T-helper 2 cell treated with Interferon-gamma antibody and Interleukin-4, amounts not matched to agents 5 μg/mL and 100 μg/mL, for 36 hours (primary cell): ENCODE results near the gene RCSD1.

Experiments
- DNase-seq: peaks from one replicate; pipeline ENCODE4 v3.0.0; 2021; ENCODE audit warnings: low spot score
- H3K27ac Mint-ChIP-seq: one replicate; pipeline ENCODE4 v1.8.0; 2021; ENCODE audit warnings: mild to moderate bottlenecking, mixed read lengths
- H3K27me3 Mint-ChIP-seq: one replicate; pipeline ENCODE4 v1.8.0; 2021; ENCODE audit warnings: low read depth, mixed read lengths
- H3K36me3 Mint-ChIP-seq: one replicate; pipeline ENCODE4 v1.8.0; 2021; ENCODE audit warnings: low read depth, mixed read lengths
- H3K4me1 Mint-ChIP-seq: one replicate; pipeline ENCODE4 v1.8.0; 2021; ENCODE audit warnings: low read depth, mixed read lengths
- H3K4me3 Mint-ChIP-seq: one replicate; pipeline ENCODE4 v1.8.0; 2022; ENCODE audit warnings: mild to moderate bottlenecking, moderate library complexity, mixed read lengths
- H3K9me3 Mint-ChIP-seq: one replicate; pipeline ENCODE4 v1.8.0; 2021; ENCODE audit warnings: mixed read lengths

RCSD1 gene

DNA sequence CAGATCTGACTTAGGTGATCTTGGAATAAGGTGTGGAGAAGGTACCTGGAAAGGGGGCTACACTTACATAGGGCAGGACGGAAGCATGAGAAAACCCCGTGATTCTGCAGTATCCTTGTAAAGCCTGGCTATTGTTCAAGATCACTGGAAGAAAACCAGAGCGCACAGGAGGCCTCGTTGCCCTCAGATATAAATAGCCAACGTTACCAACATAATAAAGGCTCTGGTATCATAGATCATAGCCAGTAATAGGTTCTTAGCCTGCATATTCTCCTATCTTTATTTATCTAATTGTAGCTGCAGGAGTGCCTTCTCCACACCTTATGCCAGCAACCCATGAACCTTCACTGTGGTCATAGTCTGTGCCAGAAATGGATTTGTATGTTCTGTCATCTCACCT is 55.8 kb downstream of the RCSD1 start:
- Mint-ChIP-seq H3K9me3 (no peaks in the 10 kb centered on the region), H3K36me3 (peaks cover 68% of the 10 kb centered on the region), H3K27me3 (no peaks in the 10 kb centered on the region), H3K4me1 (peaks cover 6% of the 10 kb centered on the region), H3K4me3 (no peak overlapping the region), H3K27ac (no peak overlapping the region)
- DNase-seq: no peak

DNA sequence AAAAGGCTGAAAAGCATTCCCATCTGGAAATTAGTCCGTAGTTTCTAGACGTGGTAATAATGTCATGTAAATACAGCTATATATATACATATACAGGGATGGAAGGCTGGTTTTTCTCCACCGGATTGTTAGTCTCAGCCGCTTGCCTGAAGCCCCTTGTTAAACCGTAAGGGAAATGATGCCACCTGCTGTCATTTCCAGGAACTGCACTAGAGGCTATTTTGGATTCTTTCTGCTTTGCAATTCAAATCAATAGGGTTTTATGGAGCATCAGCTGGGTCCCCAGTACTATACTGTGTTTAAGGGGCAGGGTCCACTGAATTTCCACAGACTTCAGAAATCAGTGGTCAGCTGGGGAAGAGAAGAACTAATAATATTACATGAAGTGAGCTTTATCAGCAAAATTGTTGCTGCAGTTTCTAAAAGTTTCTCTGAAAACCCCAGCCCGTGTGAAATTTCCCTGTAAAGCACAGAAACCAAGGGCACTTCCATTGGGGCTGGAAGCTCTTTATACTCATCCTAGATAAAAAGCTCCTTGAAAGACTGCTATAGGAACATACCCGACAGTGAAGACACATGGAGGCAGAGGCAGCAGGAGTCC is 58.0 kb downstream of the RCSD1 start:
- Mint-ChIP-seq H3K9me3 (no peaks in the 10 kb centered on the region), H3K4me3 (no peak overlapping the region), H3K4me1 (peaks cover 6% of the 10 kb centered on the region), H3K36me3 (peaks cover 74% of the 10 kb centered on the region), H3K27ac (no peak overlapping the region), H3K27me3 (no peaks in the 10 kb centered on the region)
- DNase-seq: peak; percentile 58

DNA sequence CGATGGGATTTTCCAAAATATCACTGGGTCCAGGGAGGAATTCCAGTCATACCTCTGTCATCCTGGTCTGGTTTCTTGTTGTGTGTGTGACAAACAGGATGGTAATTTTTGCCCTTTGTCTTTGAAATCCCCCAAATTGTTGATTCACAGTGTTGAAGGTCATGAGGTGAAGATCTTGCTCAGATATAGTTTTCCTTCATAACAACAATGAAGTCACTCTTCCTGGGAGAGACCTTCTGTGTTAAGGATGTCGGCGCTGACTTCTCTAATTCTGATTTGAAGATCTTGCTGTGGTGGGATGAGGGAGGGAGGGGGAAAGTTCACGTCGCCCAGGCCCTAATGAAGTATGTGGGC is 59.5 kb downstream of the RCSD1 start:
- Mint-ChIP-seq H3K9me3 (no peaks in the 10 kb centered on the region), H3K4me1 (peaks cover 4% of the 10 kb centered on the region), H3K27ac (no peak overlapping the region), H3K36me3 (peaks cover 80% of the 10 kb centered on the region), H3K4me3 (no peak overlapping the region), H3K27me3 (no peaks in the 10 kb centered on the region)
- no peak for DNase-seq

GRCh38 chr1:167690053-167690452 is 60.0 kb downstream of the RCSD1 start:
- no peaks in the 10 kb centered on the region for H3K9me3 Mint-ChIP-seq
- no peak overlapping the region for H3K27ac Mint-ChIP-seq
- peaks cover 6% of the 10 kb centered on the region for H3K4me1 Mint-ChIP-seq
- H3K27me3 Mint-ChIP-seq: no peaks in the 10 kb centered on the region
- no peak overlapping the region for H3K4me3 Mint-ChIP-seq
- no peak for DNase-seq
- peaks cover 80% of the 10 kb centered on the region for H3K36me3 Mint-ChIP-seq

- H3K27ac Mint-ChIP-seq: no peak overlapping the region
- no peak overlapping the region for H3K4me3 Mint-ChIP-seq
- no peak for DNase-seq
- no peaks in the 10 kb centered on the region for H3K27me3 Mint-ChIP-seq
- H3K4me1 Mint-ChIP-seq: peaks cover 2% of the 10 kb centered on the region
- peaks cover 87% of the 10 kb centered on the region for H3K36me3 Mint-ChIP-seq
- H3K9me3 Mint-ChIP-seq: no peaks in the 10 kb centered on the region
Observed at GRCh38 chr1:167693425-167694045, 63.5 kb downstream of the RCSD1 start.

DNA sequence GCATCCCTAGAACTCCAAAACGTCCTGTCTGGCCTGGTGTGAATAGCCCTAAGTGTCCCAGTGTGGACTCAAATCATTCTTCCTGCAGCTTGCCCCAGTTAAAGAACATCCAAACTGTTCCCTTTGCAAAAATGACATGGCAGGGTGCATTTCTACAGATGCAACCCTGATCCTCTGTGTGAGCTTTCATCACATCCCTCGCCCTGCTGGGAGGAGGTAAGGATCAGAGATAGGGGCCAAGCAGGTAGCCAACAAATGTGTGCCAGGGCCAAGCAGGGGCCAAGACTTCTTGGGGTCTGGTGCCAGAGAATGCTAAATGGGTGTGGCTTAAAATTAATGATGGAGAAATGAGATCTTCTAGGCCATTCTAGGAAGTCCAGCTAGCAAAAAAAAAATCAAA is 64.7 kb downstream of the RCSD1 start:
- no peak overlapping the region for H3K4me3 Mint-ChIP-seq
- peaks cover 2% of the 10 kb centered on the region for H3K4me1 Mint-ChIP-seq
- H3K27ac Mint-ChIP-seq: peak overlapping the region; percentile 38
- no peaks in the 10 kb centered on the region for H3K27me3 Mint-ChIP-seq
- peaks cover 84% of the 10 kb centered on the region for H3K36me3 Mint-ChIP-seq
- no peak for DNase-seq
- H3K9me3 Mint-ChIP-seq: no peaks in the 10 kb centered on the region

- Mint-ChIP-seq H3K4me3 (no peak overlapping the region), H3K9me3 (no peaks in the 10 kb centered on the region), H3K27me3 (no peaks in the 10 kb centered on the region), H3K36me3 (peaks cover 84% of the 10 kb centered on the region), H3K4me1 (peaks cover 2% of the 10 kb centered on the region), H3K27ac (no peak overlapping the region)
- no peak for DNase-seq
Observed at GRCh38 chr1:167695147-167695546, 65.1 kb downstream of the RCSD1 start.

GRCh38 chr1:167695756-167696561 is 65.9 kb downstream of the RCSD1 start:
- H3K27me3 Mint-ChIP-seq: no peaks in the 10 kb centered on the region
- peaks cover 81% of the 10 kb centered on the region for H3K36me3 Mint-ChIP-seq
- no peak for DNase-seq
- no peak overlapping the region for H3K4me3 Mint-ChIP-seq
- no peaks in the 10 kb centered on the region for H3K9me3 Mint-ChIP-seq
- peaks cover 2% of the 10 kb centered on the region for H3K4me1 Mint-ChIP-seq
- H3K27ac Mint-ChIP-seq: no peak overlapping the region

DNA sequence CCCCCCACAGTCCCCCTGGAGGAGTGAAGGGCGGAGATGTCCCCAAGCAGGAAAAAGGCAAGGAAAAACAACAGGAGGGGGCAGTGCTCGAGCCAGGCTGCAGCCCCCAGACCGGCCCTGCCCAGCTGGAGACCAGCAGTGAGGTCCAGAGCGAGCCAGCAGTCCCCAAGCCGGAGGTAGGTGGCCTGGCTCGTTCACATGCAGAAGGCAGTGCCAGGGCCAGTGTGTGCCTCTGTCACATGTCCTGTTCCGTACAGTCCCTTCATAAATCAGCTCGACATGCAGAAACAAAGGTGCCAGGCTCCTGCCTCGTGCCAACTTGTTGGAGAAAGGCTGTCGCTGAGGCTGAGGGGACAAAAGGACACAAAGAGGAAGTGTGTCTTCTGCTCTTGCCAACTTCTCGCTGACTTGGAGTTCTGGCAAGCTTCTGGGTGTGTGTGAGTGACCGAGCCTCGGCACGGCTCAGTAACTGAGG is 67.7 kb downstream of the RCSD1 start:
- Mint-ChIP-seq H3K9me3 (no peaks in the 10 kb centered on the region), H3K27me3 (no peaks in the 10 kb centered on the region), H3K27ac (no peak overlapping the region), H3K4me1 (peaks cover 2% of the 10 kb centered on the region), H3K36me3 (peaks cover 74% of the 10 kb centered on the region), H3K4me3 (no peak overlapping the region)
- DNase-seq: no peak

- H3K36me3 Mint-ChIP-seq: peaks cover 74% of the 10 kb centered on the region
- H3K9me3 Mint-ChIP-seq: no peaks in the 10 kb centered on the region
- H3K27ac Mint-ChIP-seq: no peak overlapping the region
- no peaks in the 10 kb centered on the region for H3K27me3 Mint-ChIP-seq
- peaks cover 2% of the 10 kb centered on the region for H3K4me1 Mint-ChIP-seq
- no peak overlapping the region for H3K4me3 Mint-ChIP-seq
- DNase-seq: no peak
Observed at GRCh38 chr1:167698313-167698712, 68.3 kb downstream of the RCSD1 start.

DNA sequence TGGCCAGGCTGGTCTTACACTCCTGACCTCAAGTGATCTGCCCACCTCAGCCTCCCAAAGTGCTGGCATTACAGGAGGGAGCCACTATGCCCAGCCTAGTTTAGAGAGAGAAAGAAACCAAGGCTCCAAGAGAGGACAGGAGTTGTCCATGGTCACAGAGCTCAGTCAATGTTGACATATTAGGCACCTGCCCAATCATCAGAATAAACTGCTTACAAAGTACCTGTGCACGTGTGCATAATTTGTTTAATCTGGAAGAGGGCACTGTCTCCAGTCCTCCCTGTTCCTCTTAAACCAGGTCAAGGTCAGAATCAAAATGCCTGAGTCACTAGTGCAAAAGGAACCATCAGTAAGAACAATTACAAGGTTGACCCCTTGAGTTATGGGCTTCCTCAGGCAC is 71.5 kb downstream of the RCSD1 start:
- no peak for DNase-seq
- Mint-ChIP-seq H3K4me3 (no peak overlapping the region), H3K36me3 (peaks cover 76% of the 10 kb centered on the region), H3K27me3 (no peaks in the 10 kb centered on the region), H3K9me3 (no peaks in the 10 kb centered on the region), H3K27ac (no peak overlapping the region), H3K4me1 (peaks cover 2% of the 10 kb centered on the region)

DNA sequence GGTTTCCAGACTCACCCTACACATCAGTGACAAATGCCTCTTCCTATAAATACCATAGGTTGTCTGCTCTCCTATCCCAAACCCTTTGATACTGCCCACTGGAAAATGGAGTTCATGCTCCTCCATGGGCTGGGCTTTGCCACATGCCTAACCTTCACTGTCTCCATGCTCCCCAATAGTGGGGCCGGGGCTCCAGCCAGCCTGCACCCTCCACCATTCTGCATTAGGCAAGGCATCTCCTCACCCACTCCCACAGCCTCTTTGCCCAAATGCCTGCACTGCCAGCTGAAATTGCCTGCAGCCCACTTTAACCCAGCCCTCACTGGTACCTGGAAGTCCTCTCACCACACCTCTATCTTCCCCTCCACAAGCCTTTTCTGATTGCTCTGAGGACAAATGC is 73.5 kb downstream of the RCSD1 start:
- DNase-seq: no peak
- H3K27me3 Mint-ChIP-seq: no peaks in the 10 kb centered on the region
- no peaks in the 10 kb centered on the region for H3K9me3 Mint-ChIP-seq
- no peak overlapping the region for H3K27ac Mint-ChIP-seq
- H3K4me1 Mint-ChIP-seq: peaks cover 4% of the 10 kb centered on the region
- peaks cover 73% of the 10 kb centered on the region for H3K36me3 Mint-ChIP-seq
- H3K4me3 Mint-ChIP-seq: no peak overlapping the region

- Mint-ChIP-seq H3K27me3 (no peaks in the 10 kb centered on the region), H3K36me3 (peaks cover 64% of the 10 kb centered on the region), H3K4me3 (no peak overlapping the region), H3K4me1 (peaks cover 8% of the 10 kb centered on the region), H3K9me3 (no peaks in the 10 kb centered on the region), H3K27ac (no peak overlapping the region)
- DNase-seq: no peak
Observed at GRCh38 chr1:167704715-167705114, 74.7 kb downstream of the RCSD1 start.

- no peak for DNase-seq
- Mint-ChIP-seq H3K27me3 (no peaks in the 10 kb centered on the region), H3K27ac (no peak overlapping the region), H3K36me3 (peaks cover 59% of the 10 kb centered on the region), H3K4me1 (peaks cover 8% of the 10 kb centered on the region), H3K9me3 (no peaks in the 10 kb centered on the region), H3K4me3 (no peak overlapping the region)
Observed at GRCh38 chr1:167705250-167705649, 75.2 kb downstream of the RCSD1 start.
